Measurements from ENCODE around the gene OTOP1.

Gene OTOP1

GRCh38 chr4:4226606-4227438 lies at the start of gene OTOP1:
TSS of gene OTOP1 (minus strand) at chr4:4226929. CDS start at chr4:4226864, 65 bp downstream.
- Histone ChIP-seq H3K9me3 (ENCODE audit: control insufficient read depth in 1 of 2, low read length in 2 of 2) (no peaks in the 10 kb centered on the region), H3K4me1 (ENCODE audit: control insufficient read depth in 1 of 2, insufficient read depth in 2 of 2, low read length in 2 of 2) (no peaks in the 10 kb centered on the region), H3K9ac (ENCODE audit: low read depth in 1 of 2, low read length in 2 of 2) (no peak within 1 kb of the TSS), H3K4me3 (ENCODE audit: low read depth in 1 of 2, low read length in 2 of 2) (no peak within 1 kb of the TSS), H3K27me3 (ENCODE audit: control insufficient read depth in 1 of 2, insufficient read depth in 2 of 2, low read length in 2 of 2) (peaks cover 6 to 22% of the 10 kb centered on the region in 2 donors), H3K36me3 (ENCODE audit: control insufficient read depth in 1 of 2, insufficient read depth in 2 of 2, low read length in 2 of 2) (no peaks in the 10 kb centered on the region), H3K27ac (ENCODE audit: low read depth, low read length) (no peak within 1 kb of the TSS)

GRCh38 chr4:4274226-4274625 lies 47.5 kb upstream of the OTOP1 start:
- H3K9me3 ChIP-seq (ENCODE audit: control insufficient read depth in 1 of 2, low read length in 2 of 2) = no peaks in the 10 kb centered on the region
- no peak overlapping the region for H3K27ac ChIP-seq (ENCODE audit: low read depth, low read length)
- no peaks in the 10 kb centered on the region for H3K27me3 ChIP-seq (ENCODE audit: control insufficient read depth in 1 of 2, insufficient read depth in 2 of 2, low read length in 2 of 2)
- H3K9ac ChIP-seq (ENCODE audit: low read depth in 1 of 2, low read length in 2 of 2) = no peak overlapping the region
- no peak overlapping the region for H3K4me3 ChIP-seq (ENCODE audit: low read depth in 1 of 2, low read length in 2 of 2)
- peaks cover 20 to 75% of the 10 kb centered on the region in 2 donors for H3K36me3 ChIP-seq (ENCODE audit: control insufficient read depth in 1 of 2, insufficient read depth in 2 of 2, low read length in 2 of 2)
- no peaks in the 10 kb centered on the region for H3K4me1 ChIP-seq (ENCODE audit: control insufficient read depth in 1 of 2, insufficient read depth in 2 of 2, low read length in 2 of 2)

GRCh38 chr4:4271912-4272311 lies 45.2 kb upstream of the OTOP1 start:
- H3K9me3 ChIP-seq (ENCODE audit: control insufficient read depth in 1 of 2, low read length in 2 of 2) = no peaks in the 10 kb centered on the region
- H3K4me1 ChIP-seq (ENCODE audit: control insufficient read depth in 1 of 2, insufficient read depth in 2 of 2, low read length in 2 of 2) = no peaks in the 10 kb centered on the region
- H3K4me3 ChIP-seq (ENCODE audit: low read depth in 1 of 2, low read length in 2 of 2) = no peak overlapping the region
- no peak overlapping the region for H3K27ac ChIP-seq (ENCODE audit: low read depth, low read length)
- H3K27me3 ChIP-seq (ENCODE audit: control insufficient read depth in 1 of 2, insufficient read depth in 2 of 2, low read length in 2 of 2) = no peaks in the 10 kb centered on the region
- peaks cover 17 to 67% of the 10 kb centered on the region in 2 donors for H3K36me3 ChIP-seq (ENCODE audit: control insufficient read depth in 1 of 2, insufficient read depth in 2 of 2, low read length in 2 of 2)
- no peak overlapping the region for H3K9ac ChIP-seq (ENCODE audit: low read depth in 1 of 2, low read length in 2 of 2)

- no peak overlapping the region for H3K27ac ChIP-seq (ENCODE audit: low read depth, low read length)
- H3K9me3 ChIP-seq (ENCODE audit: control insufficient read depth in 1 of 2, low read length in 2 of 2) = no peaks in the 10 kb centered on the region
- no peaks in the 10 kb centered on the region for H3K4me1 ChIP-seq (ENCODE audit: control insufficient read depth in 1 of 2, insufficient read depth in 2 of 2, low read length in 2 of 2)
- H3K27me3 ChIP-seq (ENCODE audit: control insufficient read depth in 1 of 2, insufficient read depth in 2 of 2, low read length in 2 of 2) = no peaks in the 10 kb centered on the region
- peaks cover 17 to 63% of the 10 kb centered on the region in 2 donors for H3K36me3 ChIP-seq (ENCODE audit: control insufficient read depth in 1 of 2, insufficient read depth in 2 of 2, low read length in 2 of 2)
- no peak overlapping the region for H3K4me3 ChIP-seq (ENCODE audit: low read depth in 1 of 2, low read length in 2 of 2)
- no peak overlapping the region for H3K9ac ChIP-seq (ENCODE audit: low read depth in 1 of 2, low read length in 2 of 2)
These were observed 43.8 kb upstream of the OTOP1 start for GRCh38 chr4:4270529-4270928.

- Histone ChIP-seq H3K9ac (ENCODE audit: low read depth in 1 of 2, low read length in 2 of 2) (no peak overlapping the region), H3K9me3 (ENCODE audit: control insufficient read depth in 1 of 2, low read length in 2 of 2) (no peaks in the 10 kb centered on the region), H3K36me3 (ENCODE audit: control insufficient read depth in 1 of 2, insufficient read depth in 2 of 2, low read length in 2 of 2) (peaks cover 17 to 57% of the 10 kb centered on the region in 2 donors), H3K4me3 (ENCODE audit: low read depth in 1 of 2, low read length in 2 of 2) (no peak overlapping the region), H3K4me1 (ENCODE audit: control insufficient read depth in 1 of 2, insufficient read depth in 2 of 2, low read length in 2 of 2) (no peaks in the 10 kb centered on the region), H3K27ac (ENCODE audit: low read depth, low read length) (peak overlapping the region; percentile 13), H3K27me3 (ENCODE audit: control insufficient read depth in 1 of 2, insufficient read depth in 2 of 2, low read length in 2 of 2) (no peaks in the 10 kb centered on the region)
These were observed 43.1 kb upstream of the OTOP1 start for GRCh38 chr4:4269856-4270255.

GRCh38 chr4:4269331-4269731 lies 42.6 kb upstream of the OTOP1 start:
- Histone ChIP-seq H3K9ac (ENCODE audit: low read depth in 1 of 2, low read length in 2 of 2) (no peak overlapping the region), H3K27me3 (ENCODE audit: control insufficient read depth in 1 of 2, insufficient read depth in 2 of 2, low read length in 2 of 2) (no peaks in the 10 kb centered on the region), H3K4me1 (ENCODE audit: control insufficient read depth in 1 of 2, insufficient read depth in 2 of 2, low read length in 2 of 2) (no peaks in the 10 kb centered on the region), H3K9me3 (ENCODE audit: control insufficient read depth in 1 of 2, low read length in 2 of 2) (no peaks in the 10 kb centered on the region), H3K27ac (ENCODE audit: low read depth, low read length) (peak overlapping the region; percentile 13), H3K36me3 (ENCODE audit: control insufficient read depth in 1 of 2, insufficient read depth in 2 of 2, low read length in 2 of 2) (peaks cover 15 to 52% of the 10 kb centered on the region in 2 donors), H3K4me3 (ENCODE audit: low read depth in 1 of 2, low read length in 2 of 2) (no peak overlapping the region)

- no peaks in the 10 kb centered on the region for H3K27me3 ChIP-seq (ENCODE audit: control insufficient read depth in 1 of 2, insufficient read depth in 2 of 2, low read length in 2 of 2)
- no peaks in the 10 kb centered on the region for H3K4me1 ChIP-seq (ENCODE audit: control insufficient read depth in 1 of 2, insufficient read depth in 2 of 2, low read length in 2 of 2)
- H3K36me3 ChIP-seq (ENCODE audit: control insufficient read depth in 1 of 2, insufficient read depth in 2 of 2, low read length in 2 of 2) = peaks cover 14 to 47% of the 10 kb centered on the region in 2 donors
- no peak overlapping the region for H3K4me3 ChIP-seq (ENCODE audit: low read depth in 1 of 2, low read length in 2 of 2)
- H3K9ac ChIP-seq (ENCODE audit: low read depth in 1 of 2, low read length in 2 of 2) = no peak overlapping the region
- no peaks in the 10 kb centered on the region for H3K9me3 ChIP-seq (ENCODE audit: control insufficient read depth in 1 of 2, low read length in 2 of 2)
- no peak overlapping the region for H3K27ac ChIP-seq (ENCODE audit: low read depth, low read length)
These were observed 42.0 kb upstream of the OTOP1 start for GRCh38 chr4:4268776-4269175.

- H3K27ac ChIP-seq (ENCODE audit: low read depth, low read length) = no peak overlapping the region
- H3K27me3 ChIP-seq (ENCODE audit: control insufficient read depth in 1 of 2, insufficient read depth in 2 of 2, low read length in 2 of 2) = no peaks in the 10 kb centered on the region
- peaks cover 12 to 40% of the 10 kb centered on the region in 2 donors for H3K36me3 ChIP-seq (ENCODE audit: control insufficient read depth in 1 of 2, insufficient read depth in 2 of 2, low read length in 2 of 2)
- H3K4me1 ChIP-seq (ENCODE audit: control insufficient read depth in 1 of 2, insufficient read depth in 2 of 2, low read length in 2 of 2) = no peaks in the 10 kb centered on the region
- no peaks in the 10 kb centered on the region for H3K9me3 ChIP-seq (ENCODE audit: control insufficient read depth in 1 of 2, low read length in 2 of 2)
- H3K9ac ChIP-seq (ENCODE audit: low read depth in 1 of 2, low read length in 2 of 2) = no peak overlapping the region
- no peak overlapping the region for H3K4me3 ChIP-seq (ENCODE audit: low read depth in 1 of 2, low read length in 2 of 2)
These were observed 41.3 kb upstream of the OTOP1 start for GRCh38 chr4:4267981-4268380.

- H3K27me3 ChIP-seq (ENCODE audit: control insufficient read depth in 1 of 2, insufficient read depth in 2 of 2, low read length in 2 of 2) = no peaks in the 10 kb centered on the region
- H3K4me1 ChIP-seq (ENCODE audit: control insufficient read depth in 1 of 2, insufficient read depth in 2 of 2, low read length in 2 of 2) = peaks cover 0 to 4% of the 10 kb centered on the region in 2 donors
- no peaks in the 10 kb centered on the region for H3K9me3 ChIP-seq (ENCODE audit: control insufficient read depth in 1 of 2, low read length in 2 of 2)
- H3K27ac ChIP-seq (ENCODE audit: low read depth, low read length) = no peak overlapping the region
- H3K4me3 ChIP-seq (ENCODE audit: low read depth in 1 of 2, low read length in 2 of 2) = no peak overlapping the region
- no peak overlapping the region for H3K9ac ChIP-seq (ENCODE audit: low read depth in 1 of 2, low read length in 2 of 2)
- no peaks in the 10 kb centered on the region for H3K36me3 ChIP-seq (ENCODE audit: control insufficient read depth in 1 of 2, insufficient read depth in 2 of 2, low read length in 2 of 2)
These were observed 33.5 kb upstream of the OTOP1 start for GRCh38 chr4:4260185-4260751.

GRCh38 chr4:4259484-4260100 lies 32.9 kb upstream of the OTOP1 start:
- Histone ChIP-seq H3K27ac (ENCODE audit: low read depth, low read length) (no peak overlapping the region), H3K27me3 (ENCODE audit: control insufficient read depth in 1 of 2, insufficient read depth in 2 of 2, low read length in 2 of 2) (no peaks in the 10 kb centered on the region), H3K4me1 (ENCODE audit: control insufficient read depth in 1 of 2, insufficient read depth in 2 of 2, low read length in 2 of 2) (peaks cover 0 to 4% of the 10 kb centered on the region in 2 donors), H3K4me3 (ENCODE audit: low read depth in 1 of 2, low read length in 2 of 2) (no peak overlapping the region), H3K9ac (ENCODE audit: low read depth in 1 of 2, low read length in 2 of 2) (no peak overlapping the region), H3K9me3 (ENCODE audit: control insufficient read depth in 1 of 2, low read length in 2 of 2) (no peaks in the 10 kb centered on the region), H3K36me3 (ENCODE audit: control insufficient read depth in 1 of 2, insufficient read depth in 2 of 2, low read length in 2 of 2) (no peaks in the 10 kb centered on the region)

Data from duodenal mucosa (tissue), 2 donors.